ENCODE results near the gene MT1A.

DNA sequence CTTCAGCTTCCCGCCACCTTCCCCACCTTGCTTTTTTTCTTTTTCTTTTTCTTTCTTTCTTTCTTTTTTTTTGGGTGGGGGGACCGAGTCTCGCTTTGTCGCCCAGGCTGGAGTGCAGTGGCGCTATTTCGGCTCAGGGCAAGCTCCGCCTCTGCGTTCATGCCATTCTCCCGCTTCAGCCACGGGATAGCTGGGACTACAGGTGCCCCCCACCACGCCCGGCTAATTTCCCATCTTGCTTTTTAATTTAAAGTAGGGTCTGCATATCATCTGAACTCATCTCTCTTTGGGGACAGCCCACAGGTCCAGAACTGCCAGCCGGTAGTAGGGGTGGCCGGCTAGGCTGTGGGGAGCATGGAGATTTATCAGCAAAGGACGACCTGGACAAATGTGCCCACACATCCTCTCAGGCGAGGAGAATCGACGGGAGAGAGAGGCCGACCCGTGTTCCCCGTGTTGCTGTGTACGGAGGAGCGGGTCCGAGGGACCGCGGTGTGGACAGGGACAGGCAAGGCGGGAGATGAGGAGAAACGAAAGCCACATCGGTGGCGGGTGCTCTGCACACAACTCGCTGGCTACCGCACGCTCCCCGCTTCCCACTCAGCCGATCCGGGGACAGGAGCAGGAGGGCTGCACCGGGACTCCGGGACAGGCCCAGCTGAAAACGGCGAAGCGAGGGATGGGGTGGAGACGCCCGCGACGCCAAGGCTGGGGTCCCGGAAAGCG, 3.6 kb upstream of the MT1A start:
- no peak for TF ChIP-seq POLR2A (IDR thresholded peaks at IDR 0.05; ENCODE audit: low read length)
- TF ChIP-seq GATA1 (IDR thresholded peaks at IDR 0.05; ENCODE audit: low read depth, low read length) = no peak

Data from erythroblast (primary cell).